ENCODE results near the gene HMSD.

HMSD gene

GRCh38 chr18:63997041-63997440, 47.9 kb downstream of the HMSD start:
- no peak for DNase-seq

GRCh38 chr18:63997606-63998005, 48.5 kb downstream of the HMSD start:
- DNase-seq = no peak

DNA sequence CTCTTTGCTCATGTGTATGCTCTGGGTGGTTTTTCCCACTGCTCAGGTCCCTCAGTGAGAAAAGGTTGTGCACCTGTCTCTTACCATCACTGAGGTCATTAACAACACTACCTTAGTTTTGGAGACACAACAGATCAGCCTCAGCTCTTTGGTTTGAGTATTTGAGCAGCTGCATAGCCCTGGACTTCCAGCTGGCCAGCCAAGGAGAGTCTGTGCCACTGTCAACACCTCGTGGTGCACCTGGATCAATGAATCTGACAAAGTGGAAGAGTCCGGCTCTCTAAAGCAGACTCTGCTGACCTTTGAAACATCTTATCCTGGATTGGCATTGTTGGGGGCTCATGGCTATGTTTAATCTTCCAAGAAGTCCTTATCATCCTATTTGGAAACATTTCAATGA, 50.8 kb downstream of the HMSD start:
- DNase-seq = no peak

- DNase-seq = no peak
Observed at GRCh38 chr18:64002581-64002980, 53.5 kb downstream of the HMSD start.

DNA sequence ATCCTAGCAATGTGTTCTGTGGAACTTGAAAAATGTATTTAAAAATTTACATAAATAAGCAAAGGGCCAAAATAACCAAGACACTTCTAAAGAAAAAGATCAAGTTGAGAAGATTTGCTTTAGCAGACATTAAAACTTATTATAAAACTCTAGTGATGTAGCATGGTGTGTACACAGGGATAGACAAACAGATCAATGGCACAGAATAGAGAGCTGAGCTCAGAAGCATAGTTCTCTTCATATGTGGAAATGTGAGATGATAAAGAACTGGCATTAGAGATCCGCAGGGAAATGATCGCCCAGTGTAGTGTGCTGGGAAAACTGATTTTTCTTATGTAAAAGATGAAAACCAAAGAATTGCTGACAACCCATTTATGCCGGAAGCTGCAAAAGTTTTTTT, 60.2 kb downstream of the HMSD start:
- DNase-seq = no peak

All from activated CD4-positive, CD25-positive, alpha-beta regulatory T cell (primary cell).